Activated T-helper 1 cell treated with anti-CD3 and anti-CD28 coated beads, Interleukin-12 subunit alpha, Interleukin-12 subunit beta, Interleukin-2, Interleukin-4 antibody, amounts not matched to agents 30 ng/mL and 10 ng/mL and 1 ng/mL, durations not matched to agents 14 hours and 24 hours and 36 hours (primary cell): Measurements from ENCODE around the gene ARL5B. TPM values are rescaled to one million over a fixed set of nuclear protein-coding genes. Genes with fewer than 3 reads are reported as not detected.

Source experiments
- DNase-seq: peaks from one replicate; pipeline ENCODE4 v3.0.0; 2021; ENCODE audit warnings: low spot score
- H3K27ac Mint-ChIP-seq: one replicate; pipeline ENCODE4 v1.8.0; 2021; ENCODE audit warnings: mild to moderate bottlenecking, mixed read lengths
- H3K27me3 Mint-ChIP-seq: one replicate; pipeline ENCODE4 v1.8.0; 2022; ENCODE audit warnings: mild to moderate bottlenecking, moderate library complexity, mixed read lengths; ENCODE audit not compliant: insufficient read depth
- H3K36me3 Mint-ChIP-seq: one replicate; pipeline ENCODE4 v1.8.0; 2021; ENCODE audit warnings: low read depth, mixed read lengths
- H3K4me1 Mint-ChIP-seq: one replicate; pipeline ENCODE4 v1.8.0; 2021; ENCODE audit warnings: low read depth, mixed read lengths
- H3K4me3 Mint-ChIP-seq: one replicate; pipeline ENCODE4 v1.8.0; 2021; ENCODE audit warnings: mild to moderate bottlenecking, moderate library complexity, mixed read lengths
- H3K9me3 Mint-ChIP-seq: one replicate; pipeline ENCODE4 v1.8.0; 2021; ENCODE audit warnings: mixed read lengths
- intact Hi-C: fragments of 100-400 bp; cut with micrococcal nuclease; formaldehyde crosslinking; loops from one replicate; pipeline ENCODE4 v1.15.1; 2024
- total RNA-seq: library from RNA; stranded (reverse); gene quantifications from 2 replicates; pipeline ENCODE4 v1.2.3, GENCODE V29; 2022

ARL5B gene
- total RNA-seq, 1 donor from 2014 or later, result 14.4 TPM

DNA sequence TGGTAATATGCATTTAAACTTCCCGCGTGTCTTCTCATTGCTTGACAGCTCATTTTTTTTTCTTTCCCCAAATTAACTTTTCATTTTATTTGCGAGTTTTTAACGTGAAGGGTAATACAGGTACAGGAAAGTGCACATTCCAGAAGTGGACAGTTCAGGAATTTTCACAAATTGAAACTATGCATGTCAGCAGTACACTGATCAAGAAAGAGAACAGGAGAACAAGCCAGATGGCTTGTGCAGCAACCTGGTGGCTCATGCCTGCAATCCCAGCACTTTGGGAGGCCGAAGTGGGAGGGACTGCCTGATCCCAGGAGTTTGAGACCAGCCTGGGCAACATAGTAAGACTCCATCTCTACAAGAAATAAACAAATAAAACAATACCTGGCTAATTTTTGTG lies 28.5 kb downstream of the ARL5B start:
- Mint-ChIP-seq H3K36me3 (no peaks in the 10 kb centered on the region), H3K9me3 (no peaks in the 10 kb centered on the region), H3K4me1 (no peaks in the 10 kb centered on the region), H3K27me3 (peaks cover 6% of the 10 kb centered on the region), H3K27ac (no peak overlapping the region), H3K4me3 (no peak overlapping the region)
- intact Hi-C loops, result no loop called here
- no peak for DNase-seq

GRCh38 chr10:18689498-18689897 lies 30.3 kb downstream of the ARL5B start:
- no peak overlapping the region for H3K27ac Mint-ChIP-seq
- H3K4me3 Mint-ChIP-seq, result no peak overlapping the region
- no peaks in the 10 kb centered on the region for H3K9me3 Mint-ChIP-seq
- DNase-seq, result no peak
- H3K27me3 Mint-ChIP-seq, result peaks cover 8% of the 10 kb centered on the region
- no peaks in the 10 kb centered on the region for H3K36me3 Mint-ChIP-seq
- no peaks in the 10 kb centered on the region for H3K4me1 Mint-ChIP-seq
- intact Hi-C loops, result no loop called here

DNA sequence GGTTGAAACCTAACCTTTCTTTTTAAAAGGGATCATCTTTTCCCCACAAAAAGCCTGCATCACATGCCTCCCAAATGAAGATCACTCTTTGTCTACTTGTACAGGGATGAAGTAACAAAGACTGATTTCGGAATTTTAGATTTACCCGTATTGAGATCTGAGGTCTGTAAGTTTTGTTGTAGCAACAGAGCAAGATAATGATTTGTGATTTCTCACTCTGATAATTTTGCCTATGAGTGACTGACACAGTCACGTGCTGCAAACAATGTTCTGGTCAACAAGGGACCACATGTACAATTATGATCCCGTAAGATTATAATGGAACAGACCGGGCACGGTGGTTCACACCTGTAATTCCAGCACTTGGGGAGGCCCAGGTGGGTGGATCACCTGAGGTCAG lies 31.3 kb downstream of the ARL5B start:
- H3K27ac Mint-ChIP-seq, result no peak overlapping the region
- no peak for DNase-seq
- H3K36me3 Mint-ChIP-seq, result no peaks in the 10 kb centered on the region
- H3K4me1 Mint-ChIP-seq, result no peaks in the 10 kb centered on the region
- H3K27me3 Mint-ChIP-seq, result peaks cover 10% of the 10 kb centered on the region
- no peak overlapping the region for H3K4me3 Mint-ChIP-seq
- intact Hi-C loops, result no loop called here
- H3K9me3 Mint-ChIP-seq, result no peaks in the 10 kb centered on the region

DNA sequence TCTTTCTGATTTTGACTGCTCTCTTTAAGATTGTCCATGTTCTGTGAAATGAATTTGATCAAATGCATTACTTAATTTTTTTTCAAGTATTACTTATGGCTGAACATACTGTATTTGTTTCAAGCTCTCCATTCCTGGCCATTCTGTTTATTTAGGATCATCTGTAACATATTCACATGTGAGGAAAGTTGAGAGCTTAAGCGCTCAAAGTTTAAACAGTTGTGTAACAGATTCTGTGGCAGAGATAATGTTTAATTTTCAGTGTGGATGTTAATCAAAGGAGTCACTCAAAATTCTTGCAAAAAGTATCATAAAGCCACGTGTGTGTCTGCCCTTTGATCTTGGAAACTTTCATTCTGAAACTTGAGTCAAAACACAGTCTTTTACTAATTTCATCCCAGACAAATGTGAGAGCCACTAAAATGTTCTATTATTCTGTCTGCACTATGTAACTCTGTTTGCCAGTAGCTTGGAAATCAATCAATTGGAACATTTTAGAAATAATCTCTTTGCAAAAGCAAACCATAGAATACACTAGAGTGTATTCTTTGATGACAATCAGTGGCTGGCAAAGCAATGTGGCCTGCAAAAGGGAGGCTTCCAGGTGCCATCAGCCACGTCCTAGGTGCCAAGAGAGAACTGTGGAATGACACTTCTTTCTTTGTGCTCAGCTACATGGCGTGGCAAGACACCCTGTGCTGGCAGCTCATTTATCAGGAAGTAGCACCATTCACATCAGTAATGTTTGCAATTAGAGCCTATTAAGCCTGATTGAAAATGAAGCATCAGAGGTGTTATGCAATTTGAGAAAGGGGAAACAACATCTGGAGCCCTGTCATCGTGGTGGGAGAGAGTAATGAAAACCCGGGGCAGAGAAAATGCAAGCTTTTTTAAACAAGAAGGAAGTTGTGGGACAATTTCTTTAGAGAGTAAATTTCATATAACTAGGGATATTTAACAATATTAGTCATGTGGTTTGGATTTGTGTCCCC lies 40.9 kb downstream of the ARL5B start:
- DNase-seq, result no peak
- no peaks in the 10 kb centered on the region for H3K9me3 Mint-ChIP-seq
- intact Hi-C loops, result no loop called here
- H3K36me3 Mint-ChIP-seq, result no peaks in the 10 kb centered on the region
- H3K4me3 Mint-ChIP-seq, result no peak overlapping the region
- no peak overlapping the region for H3K27ac Mint-ChIP-seq
- peaks cover 2% of the 10 kb centered on the region for H3K27me3 Mint-ChIP-seq
- H3K4me1 Mint-ChIP-seq, result peaks cover 9% of the 10 kb centered on the region

- intact Hi-C loops, result no loop called here
- no peak overlapping the region for H3K27ac Mint-ChIP-seq
- H3K36me3 Mint-ChIP-seq, result no peaks in the 10 kb centered on the region
- H3K4me1 Mint-ChIP-seq, result peaks cover 9% of the 10 kb centered on the region
- no peaks in the 10 kb centered on the region for H3K9me3 Mint-ChIP-seq
- no peak overlapping the region for H3K4me3 Mint-ChIP-seq
- H3K27me3 Mint-ChIP-seq, result peaks cover 2% of the 10 kb centered on the region
- DNase-seq, result no peak
Observed at GRCh38 chr10:18703521-18703920, 44.3 kb downstream of the ARL5B start.

GRCh38 chr10:18710201-18710653 lies 51.0 kb downstream of the ARL5B start:
- intact Hi-C loops, result no loop called here
- Mint-ChIP-seq H3K4me1 (no peaks in the 10 kb centered on the region), H3K36me3 (no peaks in the 10 kb centered on the region), H3K9me3 (no peaks in the 10 kb centered on the region), H3K27me3 (no peaks in the 10 kb centered on the region), H3K4me3 (no peak overlapping the region), H3K27ac (no peak overlapping the region)
- DNase-seq, result no peak

DNA sequence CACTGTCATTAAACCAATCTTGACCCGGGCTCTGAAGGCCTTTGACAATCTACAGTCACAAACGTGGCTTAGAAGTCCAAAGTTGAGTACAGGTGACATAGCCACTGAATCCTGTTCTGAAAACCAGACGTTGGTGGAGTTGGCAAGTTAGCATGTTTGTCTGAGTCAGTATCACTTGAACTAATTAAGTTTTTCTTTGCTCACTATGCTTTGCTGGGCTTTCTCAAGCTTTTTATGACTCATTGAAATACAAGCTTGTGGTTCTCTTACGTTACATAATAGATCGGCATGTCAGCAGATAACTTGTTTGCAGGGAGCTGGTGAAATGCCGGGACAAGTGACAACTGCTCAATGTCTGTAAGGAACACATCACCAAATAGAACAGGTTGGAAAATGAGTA lies 53.8 kb downstream of the ARL5B start:
- H3K4me3 Mint-ChIP-seq, result no peak overlapping the region
- no peak overlapping the region for H3K27ac Mint-ChIP-seq
- no peaks in the 10 kb centered on the region for H3K4me1 Mint-ChIP-seq
- no peaks in the 10 kb centered on the region for H3K9me3 Mint-ChIP-seq
- no peak for DNase-seq
- intact Hi-C loops, result no loop called here
- H3K36me3 Mint-ChIP-seq, result no peaks in the 10 kb centered on the region
- H3K27me3 Mint-ChIP-seq, result no peaks in the 10 kb centered on the region

DNA sequence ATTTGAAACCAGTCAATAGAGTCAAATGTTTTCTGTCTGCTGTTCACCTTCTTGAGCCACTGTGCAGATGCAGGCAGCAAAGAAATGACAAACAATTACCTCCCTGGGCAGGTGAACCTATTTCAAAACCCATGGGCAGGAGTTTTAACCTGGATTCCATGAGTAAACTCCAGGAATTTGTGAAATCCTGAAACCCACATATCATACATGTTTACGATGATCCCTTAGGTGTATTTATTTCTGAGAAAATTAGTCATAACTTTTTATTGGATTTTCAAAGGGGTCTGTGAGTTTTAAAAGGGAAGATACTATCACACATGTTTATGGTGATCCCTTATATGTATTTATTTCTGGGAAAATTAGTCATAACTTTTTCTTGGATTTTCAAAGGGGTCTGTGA lies 59.8 kb downstream of the ARL5B start:
- intact Hi-C loops, result no loop called here
- no peaks in the 10 kb centered on the region for H3K9me3 Mint-ChIP-seq
- no peaks in the 10 kb centered on the region for H3K36me3 Mint-ChIP-seq
- DNase-seq, result no peak
- H3K27ac Mint-ChIP-seq, result no peak overlapping the region
- H3K4me3 Mint-ChIP-seq, result no peak overlapping the region
- H3K4me1 Mint-ChIP-seq, result no peaks in the 10 kb centered on the region
- H3K27me3 Mint-ChIP-seq, result peaks cover 3% of the 10 kb centered on the region

DNA sequence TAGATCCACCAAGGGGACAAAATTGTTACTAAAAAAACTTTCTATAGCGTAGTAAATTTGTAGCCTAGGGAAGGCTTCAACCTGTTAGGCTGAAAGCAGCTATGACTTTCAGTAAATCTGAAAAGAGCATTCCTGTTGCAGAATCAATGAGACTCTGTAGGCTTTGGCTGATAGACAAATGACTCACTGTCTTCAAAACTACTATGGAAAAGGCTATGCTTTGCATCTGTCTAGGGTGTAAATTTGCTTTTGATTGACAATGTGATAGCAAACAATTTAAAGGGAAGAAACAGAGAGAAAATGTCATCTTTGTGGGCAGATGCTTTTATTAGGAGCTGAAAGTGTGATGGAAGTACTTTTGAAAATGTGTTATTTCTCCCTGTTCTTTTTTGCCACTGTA lies 60.6 kb downstream of the ARL5B start:
- Mint-ChIP-seq H3K4me1 (no peaks in the 10 kb centered on the region), H3K36me3 (no peaks in the 10 kb centered on the region), H3K4me3 (no peak overlapping the region), H3K9me3 (no peaks in the 10 kb centered on the region), H3K27ac (no peak overlapping the region), H3K27me3 (peaks cover 3% of the 10 kb centered on the region)
- no peak for DNase-seq
- intact Hi-C loops, result no loop called here

- Mint-ChIP-seq H3K9me3 (no peaks in the 10 kb centered on the region), H3K4me3 (no peak overlapping the region), H3K27me3 (peaks cover 3% of the 10 kb centered on the region), H3K36me3 (no peaks in the 10 kb centered on the region), H3K27ac (no peak overlapping the region), H3K4me1 (no peaks in the 10 kb centered on the region)
- DNase-seq, result no peak
- intact Hi-C loops, result no loop called here
Observed at GRCh38 chr10:18721067-18721466, 61.8 kb downstream of the ARL5B start.

- Mint-ChIP-seq H3K4me3 (no peak overlapping the region), H3K27me3 (peaks cover 3% of the 10 kb centered on the region), H3K9me3 (no peaks in the 10 kb centered on the region), H3K4me1 (no peaks in the 10 kb centered on the region), H3K36me3 (no peaks in the 10 kb centered on the region), H3K27ac (no peak overlapping the region)
- no peak for DNase-seq
- intact Hi-C loops, result no loop called here
Observed at GRCh38 chr10:18723801-18724200, 64.6 kb downstream of the ARL5B start.
